ENCODE measurements around the gene TET3. TPM values are rescaled to one million over a fixed set of nuclear protein-coding genes. Genes with fewer than 3 reads are reported as not detected.
A peak's percentile ranks its signal among the peaks of the same experiment; 100 is the strongest.

TET3 gene
- polyA plus RNA-seq, 3 donors = 0.79 to 18.6 (median 1.4) TPM

DNA sequence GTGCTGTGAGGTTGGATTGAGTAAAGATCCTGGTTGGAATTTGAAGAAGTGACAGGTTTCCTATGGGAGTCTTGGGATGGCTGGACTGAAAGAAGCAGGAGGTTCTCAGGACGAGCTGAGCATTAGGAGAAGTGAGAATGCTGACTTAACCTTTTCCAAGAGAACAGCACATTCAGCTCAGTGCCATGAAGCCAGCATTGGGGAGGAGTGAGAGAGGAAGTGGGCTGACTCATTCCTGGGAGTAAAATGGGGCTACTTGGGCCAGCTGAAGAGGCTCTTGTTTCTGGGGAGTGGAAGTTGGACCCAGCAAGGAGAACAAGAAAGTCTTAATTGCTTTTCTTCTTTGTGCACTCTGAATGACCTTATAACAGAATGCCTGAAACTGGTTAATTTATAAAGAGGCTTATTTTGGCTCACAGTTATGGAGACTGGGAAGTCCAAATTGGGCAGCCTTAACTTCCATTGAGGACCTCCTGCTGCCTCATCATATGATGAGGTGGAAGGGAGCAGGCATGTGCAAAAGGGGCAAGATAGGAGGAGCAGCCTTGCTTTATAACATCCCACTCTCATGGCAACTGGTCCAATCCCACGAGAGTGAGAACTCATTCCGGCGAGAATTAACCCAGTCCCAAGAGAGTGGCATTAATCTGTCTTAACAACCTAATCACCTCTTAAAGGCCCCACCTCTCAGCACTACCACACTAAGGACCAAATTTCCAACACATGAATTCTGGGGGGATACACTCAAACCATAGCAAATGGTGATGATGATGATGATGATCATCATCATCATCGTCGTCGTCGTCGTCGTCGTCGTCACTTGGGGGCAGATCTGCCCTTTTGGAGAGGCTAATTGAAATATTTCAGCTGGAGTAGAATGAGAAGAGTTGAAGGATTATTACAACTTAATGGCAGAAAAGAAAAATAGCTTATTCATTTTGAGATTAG is 31.9 kb upstream of the TET3 start:
- peak overlapping the region; percentile 79 to 91 (median 82) for H3K27ac Mint-ChIP-seq
- peaks cover 0 to 1% (median 0%) of the 10 kb centered on the region in 7 donors for H3K9me3 Mint-ChIP-seq
- no peaks in the 10 kb centered on the region for H3K27me3 Mint-ChIP-seq (ENCODE audit: low read depth in 3 of 3)
- TF ChIP-seq, protein P1, sequence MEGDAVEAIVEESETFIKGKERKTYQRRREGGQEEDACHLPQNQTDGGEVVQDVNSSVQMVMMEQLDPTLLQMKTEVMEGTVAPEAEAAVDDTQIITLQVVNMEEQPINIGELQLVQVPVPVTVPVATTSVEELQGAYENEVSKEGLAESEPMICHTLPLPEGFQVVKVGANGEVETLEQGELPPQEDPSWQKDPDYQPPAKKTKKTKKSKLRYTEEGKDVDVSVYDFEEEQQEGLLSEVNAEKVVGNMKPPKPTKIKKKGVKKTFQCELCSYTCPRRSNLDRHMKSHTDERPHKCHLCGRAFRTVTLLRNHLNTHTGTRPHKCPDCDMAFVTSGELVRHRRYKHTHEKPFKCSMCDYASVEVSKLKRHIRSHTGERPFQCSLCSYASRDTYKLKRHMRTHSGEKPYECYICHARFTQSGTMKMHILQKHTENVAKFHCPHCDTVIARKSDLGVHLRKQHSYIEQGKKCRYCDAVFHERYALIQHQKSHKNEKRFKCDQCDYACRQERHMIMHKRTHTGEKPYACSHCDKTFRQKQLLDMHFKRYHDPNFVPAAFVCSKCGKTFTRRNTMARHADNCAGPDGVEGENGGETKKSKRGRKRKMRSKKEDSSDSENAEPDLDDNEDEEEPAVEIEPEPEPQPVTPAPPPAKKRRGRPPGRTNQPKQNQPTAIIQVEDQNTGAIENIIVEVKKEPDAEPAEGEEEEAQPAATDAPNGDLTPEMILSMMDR (IDR thresholded peaks at IDR 0.05) = no peak
- no peak overlapping the region for H3K9ac ChIP-seq (ENCODE audit: insufficient read depth, low read length, poor library complexity, severe bottlenecking)
- H3K4me1 Mint-ChIP-seq = peaks cover 57% of the 10 kb centered on the region
- peak; percentile 72 to 89 (median 82) for DNase-seq
- peak overlapping the region in 1 of 3 experiments; percentile 13 for H3K4me3 ChIP-seq (replicated peaks in 1 of 3; ENCODE audit: low read depth in 2 of 3, low read length in 3 of 3)
- intact Hi-C loops (cut with micrococcal nuclease) = loop anchor here in 1 of 2 donors (5.0 kb wide), 1 partner anchor 35 kb away; no protein-coding TSS in a partner anchor
- H2AFZ ChIP-seq (ENCODE audit: insufficient read depth, low read depth, low read length, poor library complexity, severe bottlenecking) = no peak overlapping the region
- H3K79me2 ChIP-seq (ENCODE audit: insufficient read depth, low read length) = peaks cover 51% of the 10 kb centered on the region
- H3K4me3 Mint-ChIP-seq = peak overlapping the region in 1 of 2 donors; percentile 65
- H3K4me2 ChIP-seq (replicated peaks; ENCODE audit: extremely low read depth, low read length, poor library complexity, severe bottlenecking) = peak overlapping the region; percentile 28
- peaks cover 57 to 58% of the 10 kb centered on the region in 2 donors for H3K4me1 ChIP-seq (ENCODE audit: control insufficient read depth in 1 of 2, insufficient read depth in 2 of 2, low read length in 2 of 2)
- H3K36me3 Mint-ChIP-seq = peaks cover 62 to 73% of the 10 kb centered on the region in 2 donors
- H4K20me1 ChIP-seq (ENCODE audit: insufficient read depth, low read length) = no peaks in the 10 kb centered on the region
- peak overlapping the region; percentile 39 to 64 for H3K27ac ChIP-seq (ENCODE audit: low read depth in 1 of 2, low read length in 2 of 2)
- no peaks in the 10 kb centered on the region for H3K27me3 ChIP-seq (ENCODE audit: control insufficient read depth in 2 of 2, insufficient read depth in 2 of 2, low read length in 2 of 2)
- 69% methylated on average over 6 of the region's 12 CpGs for WGBS (ENCODE audit: insufficient coverage)
- H3K9me3 ChIP-seq (replicated peaks in 1 of 2; ENCODE audit: control insufficient read depth in 1 of 2, insufficient read depth in 1 of 2, low read length in 2 of 2) = no peaks in the 10 kb centered on the region
- H3K36me3 ChIP-seq (replicated peaks in 1 of 2; ENCODE audit: control insufficient read depth in 1 of 2, insufficient read depth in 2 of 2, low read length in 2 of 2) = peaks cover 31 to 58% of the 10 kb centered on the region in 2 donors

DNA sequence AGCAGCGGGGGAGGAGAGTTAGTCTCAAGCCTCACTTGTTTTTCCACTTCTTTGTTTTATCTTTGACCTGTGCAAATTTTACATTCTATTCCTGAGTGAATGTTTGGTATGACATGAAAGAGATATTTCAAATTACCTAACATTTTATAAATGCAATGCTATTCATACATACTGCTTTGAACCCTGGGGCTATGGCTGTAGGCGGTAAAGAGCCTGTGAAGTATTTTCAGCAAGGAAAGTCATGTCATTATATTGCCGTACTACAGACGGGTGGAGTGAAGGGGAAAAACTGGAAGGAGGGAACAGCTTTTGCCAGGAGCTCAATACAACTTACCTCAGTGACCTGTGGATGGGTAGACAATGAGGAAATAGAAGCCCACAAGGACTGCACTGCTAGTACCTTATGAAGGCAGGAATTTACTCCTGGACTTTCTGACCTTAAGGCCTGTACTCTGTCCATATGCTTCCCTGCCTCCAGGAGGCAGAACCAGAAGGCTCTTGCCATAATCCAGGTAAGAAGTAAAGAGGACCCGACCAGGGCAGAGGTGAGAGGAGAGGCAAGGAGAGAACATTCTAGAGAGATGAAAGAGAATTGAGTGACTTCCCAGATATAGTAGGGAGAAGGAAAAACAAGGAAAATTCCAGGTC is 28.4 kb upstream of the TET3 start:
- no peak overlapping the region for H3K9ac ChIP-seq (ENCODE audit: insufficient read depth, low read length, poor library complexity, severe bottlenecking)
- no peak overlapping the region for H3K27ac Mint-ChIP-seq
- no peak overlapping the region for H3K27ac ChIP-seq (ENCODE audit: low read depth in 1 of 2, low read length in 2 of 2)
- WGBS (ENCODE audit: insufficient coverage) = 95% methylated on average over 3 of the region's 5 CpGs
- peaks cover 71 to 80% of the 10 kb centered on the region in 2 donors for H3K36me3 Mint-ChIP-seq
- no peak overlapping the region for H3K4me3 Mint-ChIP-seq
- peaks cover 22% of the 10 kb centered on the region in 2 donors for H3K4me1 ChIP-seq (ENCODE audit: control insufficient read depth in 1 of 2, insufficient read depth in 2 of 2, low read length in 2 of 2)
- H3K4me1 Mint-ChIP-seq = peaks cover 21% of the 10 kb centered on the region
- no peaks in the 10 kb centered on the region for H3K9me3 Mint-ChIP-seq
- no peak overlapping the region for H3K4me3 ChIP-seq (replicated peaks in 1 of 3; ENCODE audit: low read depth in 2 of 3, low read length in 3 of 3)
- TF ChIP-seq, protein P1 (IDR thresholded peaks at IDR 0.05) = no peak
- H3K36me3 ChIP-seq (replicated peaks in 1 of 2; ENCODE audit: control insufficient read depth in 1 of 2, insufficient read depth in 2 of 2, low read length in 2 of 2) = peaks cover 42 to 71% of the 10 kb centered on the region in 2 donors
- H2AFZ ChIP-seq (ENCODE audit: insufficient read depth, low read depth, low read length, poor library complexity, severe bottlenecking) = no peak overlapping the region
- peaks cover 33% of the 10 kb centered on the region for H3K79me2 ChIP-seq (ENCODE audit: insufficient read depth, low read length)
- intact Hi-C loops (cut with micrococcal nuclease) = no loop called here
- no peaks in the 10 kb centered on the region for H3K27me3 ChIP-seq (ENCODE audit: control insufficient read depth in 2 of 2, insufficient read depth in 2 of 2, low read length in 2 of 2)
- H3K4me2 ChIP-seq (replicated peaks; ENCODE audit: extremely low read depth, low read length, poor library complexity, severe bottlenecking) = no peak overlapping the region
- H4K20me1 ChIP-seq (ENCODE audit: insufficient read depth, low read length) = no peaks in the 10 kb centered on the region
- DNase-seq = no peak
- no peaks in the 10 kb centered on the region for H3K27me3 Mint-ChIP-seq (ENCODE audit: low read depth in 3 of 3)
- no peaks in the 10 kb centered on the region for H3K9me3 ChIP-seq (replicated peaks in 1 of 2; ENCODE audit: control insufficient read depth in 1 of 2, insufficient read depth in 1 of 2, low read length in 2 of 2)
